Natural killer cell (primary cell): Measurements from ENCODE around the gene LRRC61. TPM values are rescaled to one million over a fixed set of nuclear protein-coding genes. Genes with fewer than 3 reads are reported as not detected.

ENCODE experiments used
- ATAC-seq, 3 donors: fragments of 150-1000 bp in 2 of 3; fragments of 200-7000 bp in 1 of 3; cut with Tn5 transposase; 1 replicate in 1 of 3; 2 replicates in 2 of 3; pipeline ENCODE4 v1.10.0; 2021; ENCODE audit warnings: mild to moderate bottlenecking in 2 of 3, moderate library complexity in 2 of 3
- DNase-seq, 2 donors: peaks; one replicate each; pipeline versions ENCODE4 v3.0.0 to v3.0.0-alpha.2; 2013 to 2021; ENCODE audit warnings: mixed read lengths in 1 of 2
- H3K27ac ChIP-seq: one replicate; pipeline ENCODE4 v1.5.1; 2013; ENCODE audit warnings: mild to moderate bottlenecking, low read length
- H3K27me3 ChIP-seq: one replicate; pipeline ENCODE4 v1.6.1; 2013; ENCODE audit warnings: low read length; ENCODE audit not compliant: control insufficient read depth, insufficient read depth
- H3K36me3 ChIP-seq: one replicate; pipeline ENCODE4 v1.6.1; 2013; ENCODE audit warnings: low read length; ENCODE audit not compliant: control insufficient read depth, insufficient read depth
- H3K4me1 ChIP-seq: one replicate; pipeline ENCODE4 v1.6.1; 2013; ENCODE audit warnings: low read length; ENCODE audit not compliant: control insufficient read depth, insufficient read depth
- H3K4me3 ChIP-seq: one replicate; pipeline ENCODE4 v1.5.1; 2013; ENCODE audit warnings: low read length
- H3K9me3 ChIP-seq: one replicate; pipeline ENCODE4 v1.6.1; 2013; ENCODE audit warnings: low read length; ENCODE audit not compliant: control insufficient read depth, insufficient read depth
- H3K27ac Mint-ChIP-seq, 2 donors: one replicate each; pipeline ENCODE4 v1.8.0; 2022; ENCODE audit warnings: mild to moderate bottlenecking in 2 of 2, mixed read lengths in 2 of 2, moderate library complexity in 1 of 2
- H3K27me3 Mint-ChIP-seq, 2 donors: one replicate each; pipeline ENCODE4 v1.8.0; 2022; ENCODE audit warnings: low read depth in 2 of 2, mixed read lengths in 2 of 2
- H3K36me3 Mint-ChIP-seq: one replicate; pipeline ENCODE4 v1.8.0; 2022; ENCODE audit warnings: mixed read lengths
- H3K4me1 Mint-ChIP-seq, 2 donors: one replicate each; pipeline ENCODE4 v1.8.0; 2022; ENCODE audit warnings: mixed read lengths in 2 of 2
- H3K4me3 Mint-ChIP-seq: one replicate; pipeline ENCODE4 v1.8.0; 2022; ENCODE audit warnings: mild to moderate bottlenecking, moderate library complexity, mixed read lengths
- H3K9me3 Mint-ChIP-seq, 2 donors: one replicate each; pipeline ENCODE4 v1.8.0; 2022; ENCODE audit warnings: mixed read lengths in 2 of 2
- CTCF ChIP-seq: fragments of 200-600 bp; IDR thresholded peaks from one replicate; pipeline ENCODE4 v1.8.0; 2022; ENCODE audit warnings: antibody characterized with exemption
- WGBS: methylation state at CpG from one replicate; pipeline ENCODE4 v1.1.7; 2013; ENCODE audit warnings: missing lambda C conversion rate; ENCODE audit not compliant: insufficient coverage; 5-methylcytosine and 5-hydroxymethylcytosine counted together
- intact Hi-C: fragments of 100-400 bp; cut with micrococcal nuclease; formaldehyde crosslinking; loops from one replicate; pipeline ENCODE4 v1.14.2; 2022
- total RNA-seq, 4 donors: library from RNA; stranded (reverse); fragments of 120-200 nt in 1 of 4; gene quantifications; one replicate each; pipeline versions ENCODE4 v1.2.3 to v1.2.4, GENCODE V29; 2013 to 2022

The LRRC61 gene
- total RNA-seq, 3 donors from 2014 or later (not counting 1 experiment from before 2014, with no cell fraction given): 7.3 to 16.7 (median 13.7) TPM

- peaks cover 12% of the 10 kb centered on the region for H3K36me3 ChIP-seq
- Mint-ChIP-seq H3K27ac (peak overlapping the region; percentile 81 to 86), H3K4me1 (peaks cover 26 to 42% of the 10 kb centered on the region in 2 donors), H3K4me3 (peak overlapping the region; percentile 90), H3K27me3 (no peaks in the 10 kb centered on the region), H3K9me3 (no peaks in the 10 kb centered on the region), H3K36me3 (no peaks in the 10 kb centered on the region)
- TF ChIP-seq CTCF: no peak
- 73% methylated on average over 3 of the region's 4 CpGs for WGBS
- intact Hi-C loops: loop anchor here (2.0 kb wide), 2 partner anchors 15 to 27 kb away; a partner anchor contains a TSS
- ATAC-seq (no peak), DNase-seq (no peak)
- no peaks in the 10 kb centered on the region for H3K9me3 ChIP-seq
- peak overlapping the region; percentile 73 for H3K27ac ChIP-seq
- no peak overlapping the region for H3K4me3 ChIP-seq
- H3K4me1 ChIP-seq: peaks cover 31% of the 10 kb centered on the region
- H3K27me3 ChIP-seq: no peaks in the 10 kb centered on the region
Measured at GRCh38 chr7:150377635-150378034, 54.5 kb downstream of the LRRC61 start.

- H3K27me3 ChIP-seq: no peaks in the 10 kb centered on the region
- Mint-ChIP-seq H3K4me1 (peaks cover 31 to 39% of the 10 kb centered on the region in 2 donors), H3K36me3 (no peaks in the 10 kb centered on the region), H3K27me3 (no peaks in the 10 kb centered on the region), H3K9me3 (no peaks in the 10 kb centered on the region), H3K27ac (peak overlapping the region; percentile 81 to 86), H3K4me3 (peak overlapping the region; percentile 90)
- TF ChIP-seq CTCF: no peak
- no peaks in the 10 kb centered on the region for H3K9me3 ChIP-seq
- ATAC-seq: peak; percentile 4 to 8 (median 5)
- H3K4me3 ChIP-seq: peak overlapping the region; percentile 68
- H3K36me3 ChIP-seq: peaks cover 5% of the 10 kb centered on the region
- peaks cover 27% of the 10 kb centered on the region for H3K4me1 ChIP-seq
- DNase-seq: peak; percentile 30 to 73
- intact Hi-C loops: loop anchor here (2.0 kb wide), 2 partner anchors 15 to 27 kb away; a partner anchor contains a TSS
- 2% methylated on average over 32 of the region's 32 CpGs for WGBS
- H3K27ac ChIP-seq: peak overlapping the region; percentile 73
Measured at GRCh38 chr7:150378115-150378852, 55.1 kb downstream of the LRRC61 start.

GRCh38 chr7:150378853-150379440, 55.8 kb downstream of the LRRC61 start, which contains the start of gene ZNF775:
TSS of gene ZNF775 (plus strand) at chr7:150379330. CDS start at chr7:150388471, 9,141 bp downstream.
- Mint-ChIP-seq H3K27ac (peak within 1 kb of the TSS; percentile 81 to 86), H3K36me3 (no peaks in the 10 kb centered on the region), H3K9me3 (no peaks in the 10 kb centered on the region), H3K4me1 (peaks cover 31 to 35% of the 10 kb centered on the region in 2 donors), H3K4me3 (peak within 1 kb of the TSS; percentile 92), H3K27me3 (no peaks in the 10 kb centered on the region)
- ATAC-seq (peak; percentile 97 to 99 (median 98)), DNase-seq (peak; percentile 94)
- no peaks in the 10 kb centered on the region for H3K27me3 ChIP-seq
- intact Hi-C loops: loop anchor here (1.0 to 2.0 kb wide), 3 partner anchors 10 to 26 kb away; a partner anchor contains a TSS
- peak within 1 kb of the TSS; percentile 73 for H3K27ac ChIP-seq
- no peaks in the 10 kb centered on the region for H3K9me3 ChIP-seq
- H3K4me3 ChIP-seq: peak within 1 kb of the TSS; percentile 68
- under 1% methylated on average over 60 of the region's 60 CpGs for WGBS
- no peak for TF ChIP-seq CTCF
- H3K4me1 ChIP-seq: peaks cover 26% of the 10 kb centered on the region
- no peaks in the 10 kb centered on the region for H3K36me3 ChIP-seq
